ENCODE measurements around the gene TTC7B. TPM values are rescaled to one million over a fixed set of nuclear protein-coding genes. Genes with fewer than 3 reads are reported as not detected.
A peak's percentile ranks its signal among the peaks of the same experiment; 100 is the strongest.

TTC7B gene
- total and polyA plus RNA-seq, 2 of the 8 experiments (the other 6 are each of a cell fraction or from before 2014, with no cell fraction given): 23.7 to 34.0 TPM

DNA sequence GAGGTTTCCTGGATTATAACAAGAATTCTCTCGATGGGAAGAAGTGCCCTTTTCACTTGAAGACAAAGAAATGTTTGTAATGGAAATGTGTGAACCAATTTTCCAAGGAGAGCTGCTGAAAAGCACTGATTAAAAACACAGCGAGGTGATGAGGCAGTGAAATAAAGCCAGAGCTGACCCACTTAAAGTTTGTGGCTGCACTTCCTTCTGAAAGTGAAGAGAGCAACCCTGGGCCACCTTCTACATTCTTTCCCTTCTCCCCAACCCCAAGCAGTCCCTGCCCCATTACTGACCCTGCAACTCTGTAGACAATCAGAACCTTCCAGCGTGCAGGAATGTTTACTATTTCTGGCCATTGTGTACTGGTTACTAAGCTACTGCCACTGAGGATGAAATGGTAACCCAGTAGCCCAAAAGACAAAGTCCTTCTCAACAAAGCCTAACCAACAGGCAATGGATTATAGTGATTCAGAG lies 173.9 kb downstream of the TTC7B start (continued):
- TF ChIP-seq, protein P1, sequence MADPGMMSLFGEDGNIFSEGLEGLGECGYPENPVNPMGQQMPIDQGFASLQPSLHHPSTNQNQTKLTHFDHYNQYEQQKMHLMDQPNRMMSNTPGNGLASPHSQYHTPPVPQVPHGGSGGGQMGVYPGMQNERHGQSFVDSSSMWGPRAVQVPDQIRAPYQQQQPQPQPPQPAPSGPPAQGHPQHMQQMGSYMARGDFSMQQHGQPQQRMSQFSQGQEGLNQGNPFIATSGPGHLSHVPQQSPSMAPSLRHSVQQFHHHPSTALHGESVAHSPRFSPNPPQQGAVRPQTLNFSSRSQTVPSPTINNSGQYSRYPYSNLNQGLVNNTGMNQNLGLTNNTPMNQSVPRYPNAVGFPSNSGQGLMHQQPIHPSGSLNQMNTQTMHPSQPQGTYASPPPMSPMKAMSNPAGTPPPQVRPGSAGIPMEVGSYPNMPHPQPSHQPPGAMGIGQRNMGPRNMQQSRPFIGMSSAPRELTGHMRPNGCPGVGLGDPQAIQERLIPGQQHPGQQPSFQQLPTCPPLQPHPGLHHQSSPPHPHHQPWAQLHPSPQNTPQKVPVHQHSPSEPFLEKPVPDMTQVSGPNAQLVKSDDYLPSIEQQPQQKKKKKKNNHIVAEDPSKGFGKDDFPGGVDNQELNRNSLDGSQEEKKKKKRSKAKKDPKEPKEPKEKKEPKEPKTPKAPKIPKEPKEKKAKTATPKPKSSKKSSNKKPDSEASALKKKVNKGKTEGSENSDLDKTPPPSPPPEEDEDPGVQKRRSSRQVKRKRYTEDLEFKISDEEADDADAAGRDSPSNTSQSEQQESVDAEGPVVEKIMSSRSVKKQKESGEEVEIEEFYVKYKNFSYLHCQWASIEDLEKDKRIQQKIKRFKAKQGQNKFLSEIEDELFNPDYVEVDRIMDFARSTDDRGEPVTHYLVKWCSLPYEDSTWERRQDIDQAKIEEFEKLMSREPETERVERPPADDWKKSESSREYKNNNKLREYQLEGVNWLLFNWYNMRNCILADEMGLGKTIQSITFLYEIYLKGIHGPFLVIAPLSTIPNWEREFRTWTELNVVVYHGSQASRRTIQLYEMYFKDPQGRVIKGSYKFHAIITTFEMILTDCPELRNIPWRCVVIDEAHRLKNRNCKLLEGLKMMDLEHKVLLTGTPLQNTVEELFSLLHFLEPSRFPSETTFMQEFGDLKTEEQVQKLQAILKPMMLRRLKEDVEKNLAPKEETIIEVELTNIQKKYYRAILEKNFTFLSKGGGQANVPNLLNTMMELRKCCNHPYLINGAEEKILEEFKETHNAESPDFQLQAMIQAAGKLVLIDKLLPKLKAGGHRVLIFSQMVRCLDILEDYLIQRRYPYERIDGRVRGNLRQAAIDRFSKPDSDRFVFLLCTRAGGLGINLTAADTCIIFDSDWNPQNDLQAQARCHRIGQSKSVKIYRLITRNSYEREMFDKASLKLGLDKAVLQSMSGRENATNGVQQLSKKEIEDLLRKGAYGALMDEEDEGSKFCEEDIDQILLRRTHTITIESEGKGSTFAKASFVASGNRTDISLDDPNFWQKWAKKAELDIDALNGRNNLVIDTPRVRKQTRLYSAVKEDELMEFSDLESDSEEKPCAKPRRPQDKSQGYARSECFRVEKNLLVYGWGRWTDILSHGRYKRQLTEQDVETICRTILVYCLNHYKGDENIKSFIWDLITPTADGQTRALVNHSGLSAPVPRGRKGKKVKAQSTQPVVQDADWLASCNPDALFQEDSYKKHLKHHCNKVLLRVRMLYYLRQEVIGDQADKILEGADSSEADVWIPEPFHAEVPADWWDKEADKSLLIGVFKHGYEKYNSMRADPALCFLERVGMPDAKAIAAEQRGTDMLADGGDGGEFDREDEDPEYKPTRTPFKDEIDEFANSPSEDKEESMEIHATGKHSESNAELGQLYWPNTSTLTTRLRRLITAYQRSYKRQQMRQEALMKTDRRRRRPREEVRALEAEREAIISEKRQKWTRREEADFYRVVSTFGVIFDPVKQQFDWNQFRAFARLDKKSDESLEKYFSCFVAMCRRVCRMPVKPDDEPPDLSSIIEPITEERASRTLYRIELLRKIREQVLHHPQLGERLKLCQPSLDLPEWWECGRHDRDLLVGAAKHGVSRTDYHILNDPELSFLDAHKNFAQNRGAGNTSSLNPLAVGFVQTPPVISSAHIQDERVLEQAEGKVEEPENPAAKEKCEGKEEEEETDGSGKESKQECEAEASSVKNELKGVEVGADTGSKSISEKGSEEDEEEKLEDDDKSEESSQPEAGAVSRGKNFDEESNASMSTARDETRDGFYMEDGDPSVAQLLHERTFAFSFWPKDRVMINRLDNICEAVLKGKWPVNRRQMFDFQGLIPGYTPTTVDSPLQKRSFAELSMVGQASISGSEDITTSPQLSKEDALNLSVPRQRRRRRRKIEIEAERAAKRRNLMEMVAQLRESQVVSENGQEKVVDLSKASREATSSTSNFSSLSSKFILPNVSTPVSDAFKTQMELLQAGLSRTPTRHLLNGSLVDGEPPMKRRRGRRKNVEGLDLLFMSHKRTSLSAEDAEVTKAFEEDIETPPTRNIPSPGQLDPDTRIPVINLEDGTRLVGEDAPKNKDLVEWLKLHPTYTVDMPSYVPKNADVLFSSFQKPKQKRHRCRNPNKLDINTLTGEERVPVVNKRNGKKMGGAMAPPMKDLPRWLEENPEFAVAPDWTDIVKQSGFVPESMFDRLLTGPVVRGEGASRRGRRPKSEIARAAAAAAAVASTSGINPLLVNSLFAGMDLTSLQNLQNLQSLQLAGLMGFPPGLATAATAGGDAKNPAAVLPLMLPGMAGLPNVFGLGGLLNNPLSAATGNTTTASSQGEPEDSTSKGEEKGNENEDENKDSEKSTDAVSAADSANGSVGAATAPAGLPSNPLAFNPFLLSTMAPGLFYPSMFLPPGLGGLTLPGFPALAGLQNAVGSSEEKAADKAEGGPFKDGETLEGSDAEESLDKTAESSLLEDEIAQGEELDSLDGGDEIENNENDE (IDR thresholded peaks at IDR 0.05; ENCODE audit: insufficient replicate concordance, low read length): peak; percentile 89
- TF ChIP-seq POLR2AphosphoS5 (IDR thresholded peaks at IDR 0.05; ENCODE audit: low read depth, low read length) (no peak), POLR2A (IDR thresholded peaks at IDR 0.05; ENCODE audit: control extremely low read depth in 1 of 2, low read depth in 2 of 2, low read length in 2 of 2) (peak in 1 of 2 experiments; percentile 45; a peak in 1 of 3 replicates), SP4 (IDR thresholded peaks at IDR 0.05; ENCODE audit: low read length) (no peak), RAD21 (IDR thresholded peaks at IDR 0.05 in 1 of 2, conservative IDR thresholded peaks at IDR 0.05 in 1 of 2; ENCODE audit: low read depth in 2 of 2, low read length in 2 of 2) (peak in 1 of 2 experiments; percentile 17; a peak in 2 of 4 replicates), FOSL1 (IDR thresholded peaks at IDR 0.05; ENCODE audit: insufficient read depth, low read depth, low read length) (no peak), YY1 (IDR thresholded peaks at IDR 0.05; ENCODE audit: low read depth, low read length) (0 out of 2 replicates have a peak, but pooled peaks have one; percentile 40), CEBPB (IDR thresholded peaks at IDR 0.05; ENCODE audit: low read depth, low read length) (no peak), JUND (IDR thresholded peaks at IDR 0.05; ENCODE audit: low read length) (no peak), BACH1 (IDR thresholded peaks at IDR 0.05; ENCODE audit: low read length) (no peak), TAF1 (IDR thresholded peaks at IDR 0.05; ENCODE audit: low read depth, low read length) (no peak), TAF7 (optimal IDR thresholded peaks at IDR 0.05; ENCODE audit: borderline replicate concordance, low read depth, low read length) (peak; percentile 11), SIRT6 (IDR thresholded peaks at IDR 0.05; ENCODE audit: low read length) (no peak)
